MV-4-11 (cell line): ENCODE data around the gene CYB5D1.

Source experiments
- DNase-seq: peaks from one replicate; lab custom pipeline; 2025; lab: John Stamatoyannopoulos, UW

Gene CYB5D1

GRCh38 chr17:7833795-7834541 is 23.8 kb upstream of the CYB5D1 start, which contains the start of gene KDM6B:
Gene KDM6B, plus strand, starts transcription at chr17:7834217. Its CDS starts 11,338 bp downstream, at chr17:7845555.
- DNase-seq: peak; percentile 85

- DNase-seq: peak; percentile 50
Measured at GRCh38 chr17:7834542-7834956, 23.3 kb upstream of the CYB5D1 start.

- peak; percentile 95 for DNase-seq
Measured at GRCh38 chr17:7834957-7835813, 22.6 kb upstream of the CYB5D1 start.

- DNase-seq: no peak
Measured at GRCh38 chr17:7835814-7836595, 21.8 kb upstream of the CYB5D1 start.

GRCh38 chr17:7836596-7837407 is 21.0 kb upstream of the CYB5D1 start:
- peak; percentile 95 for DNase-seq

- DNase-seq: peak; percentile 1
Measured at GRCh38 chr17:7837408-7838088, 20.3 kb upstream of the CYB5D1 start.

- peak; percentile 78 for DNase-seq
Measured at GRCh38 chr17:7838090-7839075, 19.4 kb upstream of the CYB5D1 start.

GRCh38 chr17:7839190-7839875 is 18.5 kb upstream of the CYB5D1 start:
- DNase-seq: peak; percentile 69

GRCh38 chr17:7839876-7840261 is 17.9 kb upstream of the CYB5D1 start:
- peak; percentile 26 for DNase-seq

GRCh38 chr17:7840441-7840840 is 17.4 kb upstream of the CYB5D1 start:
- no peak for DNase-seq

GRCh38 chr17:7840875-7841274 is 16.9 kb upstream of the CYB5D1 start:
- no peak for DNase-seq

GRCh38 chr17:7841396-7841914 is 16.3 kb upstream of the CYB5D1 start:
- peak; percentile 72 for DNase-seq

- DNase-seq: peak; percentile 72
Measured at GRCh38 chr17:7841915-7842379, 15.9 kb upstream of the CYB5D1 start.

GRCh38 chr17:7842380-7843256 is 15.2 kb upstream of the CYB5D1 start:
- peak; percentile 91 for DNase-seq

GRCh38 chr17:7843257-7843535 is 14.6 kb upstream of the CYB5D1 start:
- DNase-seq: no peak

- peak; percentile 87 for DNase-seq
Measured at GRCh38 chr17:7843536-7844291, 14.1 kb upstream of the CYB5D1 start.
